HG03196 (cell line): ENCODE measurements around the gene RBM4.
"Not testable (repeated sequence)": the region's sequence is repeated elsewhere in the genome, so short reads cannot be mapped to it uniquely, and the experiment has no call there.

Source experiments
- ATAC-seq: cut with Tn5 transposase; IDR thresholded peaks from one replicate; pipeline ENCODE4 v1.9.1; 2021; ENCODE audit not compliant: unreplicated experiment

RBM4 gene

GRCh38 chr11:66616379-66617154 lies 21.9 kb upstream of the RBM4 start, which contains the start of gene RBM14:
TSS of gene RBM14 (plus strand) at chr11:66616630. CDS start at chr11:66616721, 91 bp downstream.
- peak; percentile 79 for ATAC-seq

GRCh38 chr11:66617155-66617834 lies 21.2 kb upstream of the RBM4 start:
- ATAC-seq = no peak

GRCh38 chr11:66619080-66619554 lies 19.4 kb upstream of the RBM4 start:
- ATAC-seq = no peak

GRCh38 chr11:66624450-66624849 lies 14.1 kb upstream of the RBM4 start:
- no peak for ATAC-seq

GRCh38 chr11:66625041-66625751 lies 13.3 kb upstream of the RBM4 start:
- no peak for ATAC-seq

GRCh38 chr11:66625752-66626149 lies 12.8 kb upstream of the RBM4 start:
- no peak for ATAC-seq

- no peak for ATAC-seq
Measured at GRCh38 chr11:66626382-66626781, 12.1 kb upstream of the RBM4 start.

- no peak for ATAC-seq
Measured at GRCh38 chr11:66626926-66627325, 11.6 kb upstream of the RBM4 start.

- no peak for ATAC-seq
Measured at GRCh38 chr11:66628061-66628603, 10.4 kb upstream of the RBM4 start.

GRCh38 chr11:66629356-66629755 lies 9.1 kb upstream of the RBM4 start:
- no peak for ATAC-seq

- ATAC-seq = no peak
Measured at GRCh38 chr11:66631883-66632282, 6.6 kb upstream of the RBM4 start.

- ATAC-seq = no peak
Measured at GRCh38 chr11:66632952-66633351, 5.6 kb upstream of the RBM4 start.

- ATAC-seq = no peak
Measured at GRCh38 chr11:66636411-66636810, 2.1 kb upstream of the RBM4 start.

GRCh38 chr11:66637557-66638176 lies 836 bp upstream of the RBM4 start:
- no peak for ATAC-seq

- no peak for ATAC-seq
Measured at GRCh38 chr11:66639066-66639813, 737 bp downstream of the RBM4 start.

- not testable (repeated sequence) for ATAC-seq
Measured at GRCh38 chr11:66639814-66640340, 1.4 kb downstream of the RBM4 start.

GRCh38 chr11:66641834-66642233 lies 3.3 kb downstream of the RBM4 start:
- ATAC-seq = no peak

- ATAC-seq = no peak
Measured at GRCh38 chr11:66643745-66644437, 5.4 kb downstream of the RBM4 start.

GRCh38 chr11:66646828-66647227 lies 8.3 kb downstream of the RBM4 start:
- no peak for ATAC-seq
